GM19351 (cell line): ENCODE results near the gene SPEF2.

Experiments
- ATAC-seq: cut with Tn5 transposase; IDR thresholded peaks from one replicate; pipeline ENCODE4 v1.9.1; 2021; ENCODE audit warnings: mild to moderate bottlenecking, moderate library complexity; ENCODE audit not compliant: unreplicated experiment

The SPEF2 gene

DNA sequence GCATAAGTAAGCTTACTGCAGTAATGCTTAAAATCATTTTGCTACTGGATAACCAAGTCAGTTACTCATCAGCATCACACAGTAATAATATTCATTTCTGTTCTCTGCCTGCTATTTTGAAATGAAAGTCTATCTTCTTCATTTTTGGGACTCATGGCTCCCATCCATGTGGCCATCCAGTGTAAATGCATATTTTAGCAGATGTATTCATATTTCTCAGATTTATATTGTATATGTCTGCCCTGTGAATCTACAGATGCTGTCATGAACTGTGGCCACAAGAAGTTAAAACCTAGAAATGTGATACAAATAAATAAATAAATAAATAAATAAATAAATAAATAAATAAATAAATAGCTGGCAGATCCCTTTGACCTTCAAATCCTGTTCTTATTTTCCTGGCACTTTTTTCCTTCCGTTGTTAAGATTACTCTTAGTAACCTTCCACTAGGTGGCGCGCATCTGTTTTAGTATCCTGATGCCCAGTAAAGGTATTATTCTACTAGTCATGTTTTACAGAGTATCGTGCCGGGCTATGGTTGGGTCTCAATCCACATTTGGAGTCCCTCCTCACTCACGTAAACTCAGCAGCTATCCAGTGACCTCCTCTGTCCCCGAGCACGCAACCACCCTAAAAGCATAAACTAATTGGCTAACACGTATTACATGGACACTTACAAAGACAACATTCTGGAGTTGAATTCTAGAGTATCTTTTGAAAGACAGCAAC lies 159.9 kb downstream of the SPEF2 start:
- ATAC-seq, result peak; percentile 86

DNA sequence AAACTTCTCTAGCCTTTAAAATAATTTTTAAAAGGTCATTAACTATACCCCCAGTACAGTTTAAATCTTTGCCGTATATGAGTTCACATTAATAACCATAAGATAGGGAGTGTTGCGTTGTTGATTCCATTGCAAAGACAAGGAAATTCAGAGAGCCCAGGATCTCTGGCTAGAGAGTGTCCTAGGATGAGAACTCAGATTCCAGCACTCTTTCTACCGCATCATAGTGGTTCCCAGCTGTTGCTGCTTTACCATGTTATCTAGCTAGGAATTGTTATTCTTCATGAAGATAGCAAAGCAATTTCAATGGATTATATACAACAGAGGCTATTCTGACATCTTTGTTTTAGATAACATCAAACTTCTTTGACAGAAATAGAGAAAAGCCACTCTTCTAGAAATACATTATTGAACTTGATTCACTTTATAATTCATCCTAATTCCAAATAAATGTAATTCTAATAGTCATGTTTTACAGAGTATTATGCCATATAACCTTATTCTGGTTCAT lies 160.7 kb downstream of the SPEF2 start:
- ATAC-seq, result no peak

GRCh38 chr5:35780236-35780635 lies 162.6 kb downstream of the SPEF2 start:
- ATAC-seq, result no peak

DNA sequence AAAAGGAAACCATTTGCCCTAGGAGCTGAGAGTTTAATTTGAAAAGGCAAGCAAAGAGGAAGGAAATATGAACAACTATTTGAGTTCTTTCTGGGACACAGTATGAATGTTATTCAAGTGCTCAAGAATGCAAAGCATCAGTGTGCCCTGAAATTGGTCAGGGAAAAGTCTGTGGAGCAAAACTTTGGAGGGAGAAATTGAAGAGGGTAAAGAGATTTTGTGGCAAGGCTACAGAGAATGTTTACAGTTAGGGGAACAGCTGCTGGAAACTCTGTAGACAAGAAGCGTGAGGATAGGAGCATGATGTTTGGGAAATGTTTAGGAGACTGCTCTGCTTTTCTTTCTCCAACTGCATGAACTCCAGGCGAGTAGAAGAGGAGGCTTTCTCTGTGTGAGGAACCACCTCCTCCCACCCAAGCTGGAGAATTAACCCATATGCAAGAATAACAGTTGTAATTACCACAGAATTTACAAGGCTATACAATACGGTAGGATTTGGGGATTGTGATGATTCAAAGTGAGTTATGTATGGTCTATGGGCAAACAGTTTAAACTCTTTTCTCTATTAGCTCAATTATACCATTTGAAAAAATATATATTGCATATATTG lies 163.6 kb downstream of the SPEF2 start:
- no peak for ATAC-seq

- no peak for ATAC-seq
Observed at GRCh38 chr5:35783551-35783950, 165.9 kb downstream of the SPEF2 start.

- no peak for ATAC-seq
Observed at GRCh38 chr5:35785601-35786085, 168.0 kb downstream of the SPEF2 start.

GRCh38 chr5:35788724-35789123 lies 171.1 kb downstream of the SPEF2 start:
- no peak for ATAC-seq

DNA sequence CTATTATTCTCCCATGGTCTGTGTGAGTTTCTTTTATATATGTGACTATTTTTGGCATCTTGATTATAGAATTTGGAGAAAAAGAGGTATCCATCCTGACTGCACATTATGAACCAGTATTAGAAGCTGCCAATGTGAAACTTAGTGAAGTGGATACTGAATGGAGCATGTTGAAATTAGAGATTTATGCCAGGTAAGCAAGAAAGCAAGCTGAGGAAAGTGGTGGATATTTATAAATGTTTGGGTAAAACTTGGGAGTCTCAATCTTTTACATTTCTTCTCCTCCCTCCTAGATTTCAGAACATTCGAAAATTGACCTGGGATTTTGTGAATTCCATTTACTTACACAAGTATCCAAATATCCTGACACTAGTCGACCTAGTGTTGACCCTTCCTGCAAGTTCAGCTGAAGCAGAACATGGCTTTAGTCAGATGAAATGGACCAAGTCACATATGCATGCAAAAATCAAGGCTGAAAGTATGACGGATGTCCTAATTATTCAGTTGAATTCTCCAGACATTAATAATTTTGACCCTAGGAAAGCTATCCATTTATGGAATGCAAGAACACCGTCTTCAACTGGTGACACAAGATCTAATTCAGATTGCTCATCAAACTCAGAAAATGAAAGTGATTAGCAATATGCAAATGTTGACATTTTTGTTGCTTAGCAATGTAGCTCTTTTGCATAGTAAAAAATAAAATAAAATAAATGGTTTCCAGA lies 172.2 kb downstream of the SPEF2 start:
- ATAC-seq, result no peak

GRCh38 chr5:35790457-35790822 lies 172.8 kb downstream of the SPEF2 start:
- ATAC-seq, result no peak

- ATAC-seq, result no peak
Observed at GRCh38 chr5:35794328-35794619, 176.6 kb downstream of the SPEF2 start.

- no peak for ATAC-seq
Observed at GRCh38 chr5:35794684-35795375, 177.2 kb downstream of the SPEF2 start.

GRCh38 chr5:35799181-35799580 lies 181.5 kb downstream of the SPEF2 start:
- ATAC-seq, result no peak

GRCh38 chr5:35799753-35800152 lies 182.1 kb downstream of the SPEF2 start:
- no peak for ATAC-seq

GRCh38 chr5:35803191-35803651 lies 185.6 kb downstream of the SPEF2 start:
- ATAC-seq, result no peak

- ATAC-seq, result no peak
Observed at GRCh38 chr5:35804201-35804653, 186.6 kb downstream of the SPEF2 start.

DNA sequence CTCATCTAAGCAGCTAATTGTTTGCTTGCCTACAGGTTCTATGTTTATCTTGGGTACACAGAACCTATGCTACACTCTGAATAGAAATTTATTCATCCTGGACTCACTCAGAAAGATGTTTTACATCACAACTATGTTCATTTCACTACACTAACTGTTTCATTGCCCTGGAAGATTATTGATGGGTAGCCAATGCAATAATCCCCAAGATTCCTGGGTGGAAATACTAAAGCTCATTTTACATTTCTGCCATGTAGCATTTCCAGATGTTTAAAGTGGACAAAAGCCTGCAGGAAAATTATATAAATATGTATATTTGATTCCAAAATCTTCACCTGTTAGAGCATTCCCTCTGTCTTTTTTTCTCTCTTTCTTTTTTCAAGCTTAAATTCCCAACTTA lies 187.2 kb downstream of the SPEF2 start:
- no peak for ATAC-seq

- no peak for ATAC-seq
Observed at GRCh38 chr5:35810601-35811000, 192.9 kb downstream of the SPEF2 start.

DNA sequence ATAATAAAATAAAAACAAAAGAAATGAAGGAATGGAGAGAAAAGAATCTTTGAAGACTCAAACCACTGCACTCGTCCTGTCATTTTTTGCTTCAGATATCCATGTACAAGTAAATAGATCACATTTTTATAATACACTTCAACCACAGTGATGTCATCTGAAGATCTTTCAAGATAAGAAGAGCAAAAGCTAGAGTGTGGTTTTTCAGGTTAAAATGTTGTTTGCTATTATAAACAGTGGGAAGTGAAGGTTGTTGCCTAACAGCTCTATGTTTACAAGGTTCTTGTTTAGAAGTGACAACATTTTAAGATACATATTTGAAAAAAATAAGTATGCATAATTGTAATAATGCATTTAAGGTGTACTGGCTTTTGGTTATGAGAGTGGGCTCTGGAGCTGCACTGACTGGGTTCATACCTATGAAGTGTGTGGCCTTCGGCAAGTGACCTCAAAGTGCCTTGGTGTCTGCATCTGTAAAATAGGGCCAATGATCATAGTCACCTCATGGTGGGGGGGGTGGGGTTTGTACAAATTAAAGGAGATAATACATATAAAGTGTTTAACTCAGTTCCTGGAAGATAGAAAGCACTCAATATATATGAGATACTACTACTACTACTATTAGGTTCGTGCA lies 193.6 kb downstream of the SPEF2 start:
- no peak for ATAC-seq

- ATAC-seq, result no peak
Observed at GRCh38 chr5:35813521-35813920, 195.9 kb downstream of the SPEF2 start.

DNA sequence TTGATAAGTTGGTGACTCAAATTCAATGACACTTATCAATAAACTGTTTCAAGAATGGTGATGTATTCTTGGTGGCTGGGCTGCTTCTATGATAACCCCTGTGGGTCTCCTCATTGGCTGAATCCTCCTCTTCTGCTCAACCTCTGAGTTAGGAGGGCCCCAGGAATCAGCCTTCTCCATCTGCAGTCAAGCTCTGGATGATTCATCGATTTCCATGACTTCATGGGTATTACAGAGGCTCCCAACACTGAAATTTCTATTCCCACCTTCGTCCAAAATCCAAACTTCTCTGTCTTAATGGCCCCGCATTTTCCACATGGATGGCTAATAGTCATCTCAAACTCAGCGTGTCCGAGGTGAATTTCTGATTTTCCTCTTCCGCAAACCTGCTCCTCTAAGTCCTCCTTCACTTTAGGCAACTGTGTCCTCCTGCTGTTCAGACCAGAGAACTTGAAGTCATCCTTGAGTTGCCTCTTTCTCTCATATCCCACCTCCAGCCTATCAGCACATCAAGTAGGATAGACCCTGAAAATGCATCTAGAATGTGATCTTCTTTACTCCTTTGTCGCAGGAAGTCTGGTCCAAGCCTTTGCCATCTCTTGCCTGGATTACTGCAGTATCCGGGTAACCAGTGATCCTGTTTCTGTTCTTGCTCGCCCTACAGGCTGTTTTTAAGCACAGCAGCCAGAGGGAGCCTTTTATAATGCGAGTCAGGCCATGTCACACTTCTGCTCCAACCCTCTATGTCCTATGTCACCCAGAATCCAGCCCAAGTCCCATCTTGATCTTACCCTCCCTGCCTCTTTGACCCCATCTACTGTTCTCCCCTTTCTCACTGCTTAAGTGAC lies 197.7 kb downstream of the SPEF2 start:
- peak; percentile 64 for ATAC-seq
